ENCODE results near the gene PHLDB3.
A peak's percentile ranks its signal among the peaks of the same experiment; 100 is the strongest.
"Not testable (repeated sequence)": the region's sequence is repeated elsewhere in the genome, so short reads cannot be mapped to it uniquely, and the experiment has no call there.

PHLDB3 gene

DNA sequence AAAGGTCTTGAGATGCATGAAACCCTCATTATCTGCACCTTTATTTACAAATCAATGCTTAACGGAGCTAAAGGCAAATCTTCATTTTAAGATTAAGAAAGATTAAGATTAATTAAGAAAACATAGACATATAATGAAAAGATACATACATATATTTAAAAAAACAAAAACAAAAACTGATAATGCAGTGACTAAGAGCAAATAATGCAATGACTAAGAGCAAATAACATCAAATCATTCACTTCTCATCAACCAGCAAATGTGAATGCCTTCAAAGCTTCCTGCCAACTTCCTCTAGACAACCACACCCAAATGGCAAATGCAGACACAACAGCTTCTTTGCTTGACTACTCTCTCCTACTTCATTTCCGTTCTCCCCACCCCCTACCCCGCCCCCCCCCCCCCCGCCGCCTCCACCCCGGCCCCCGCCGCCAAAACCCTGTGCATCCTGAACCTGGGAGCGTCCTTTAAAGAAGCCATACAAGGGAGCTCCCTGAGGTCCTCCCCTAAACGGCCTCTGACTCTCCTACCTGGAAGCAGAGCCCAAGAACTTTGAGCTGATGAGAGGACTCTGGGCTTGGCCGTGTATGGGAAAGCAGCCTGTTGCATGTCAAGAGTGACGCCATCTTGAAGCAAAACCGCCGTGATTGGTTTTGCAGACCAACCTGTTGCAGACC is 65.4 kb downstream of the PHLDB3 start:
- peak; percentile 45 to 85 for DNase-seq

DNA sequence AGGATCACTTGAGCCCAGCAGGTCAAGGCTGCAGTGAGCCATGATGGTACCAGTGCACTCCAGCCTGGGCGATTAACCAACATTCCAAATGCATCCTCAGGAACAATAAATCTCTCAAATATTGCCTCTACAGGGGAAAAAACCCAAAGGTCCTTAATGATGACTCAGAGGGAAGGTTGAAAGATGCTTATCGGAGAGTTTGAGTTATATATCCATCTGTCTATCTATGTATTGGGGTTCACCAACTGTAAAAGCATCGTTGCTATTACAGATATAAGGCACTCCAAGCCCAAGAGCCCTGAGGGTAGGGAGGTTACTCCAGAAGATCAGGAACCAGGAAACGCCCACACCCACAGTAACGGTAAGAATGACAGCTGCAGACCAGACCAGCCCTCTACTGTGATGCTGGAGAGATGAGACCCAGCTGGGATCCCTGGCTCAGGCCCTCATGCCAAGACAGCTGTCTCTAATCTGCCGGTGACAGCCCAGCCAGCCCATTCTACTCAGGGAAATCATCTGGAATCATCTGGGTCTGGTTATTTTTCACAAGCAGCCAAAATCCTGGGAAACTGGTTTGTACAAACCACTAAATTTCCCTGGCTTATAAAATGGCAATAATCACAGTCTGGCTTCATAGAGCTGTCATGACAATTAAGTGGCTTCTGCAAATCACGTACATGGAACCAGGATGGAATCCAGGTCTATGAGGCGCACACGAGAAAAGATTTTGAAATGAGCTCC is 66.1 kb downstream of the PHLDB3 start:
- peak in 1 of 2 experiments; percentile 68 for DNase-seq

DNA sequence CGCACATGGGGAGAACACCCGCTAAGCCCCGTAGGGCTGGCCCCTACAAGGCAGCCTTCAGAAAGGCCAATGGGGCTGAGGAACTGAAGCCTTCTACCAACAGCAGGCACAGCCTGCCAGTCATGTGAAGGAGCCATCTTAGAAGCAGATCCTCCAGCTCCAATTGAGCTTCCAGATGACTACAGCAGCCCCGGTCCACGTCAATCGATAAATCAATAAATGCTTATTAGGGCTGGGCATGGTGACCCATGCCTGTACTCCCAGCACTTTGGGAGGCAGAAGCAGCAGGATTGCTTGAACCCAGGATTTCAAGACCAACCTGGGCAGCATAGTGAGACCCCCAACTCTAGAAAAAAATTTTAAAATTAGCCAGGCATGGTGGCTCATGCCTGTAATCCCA is 66.8 kb downstream of the PHLDB3 start:
- no peak for DNase-seq

DNA sequence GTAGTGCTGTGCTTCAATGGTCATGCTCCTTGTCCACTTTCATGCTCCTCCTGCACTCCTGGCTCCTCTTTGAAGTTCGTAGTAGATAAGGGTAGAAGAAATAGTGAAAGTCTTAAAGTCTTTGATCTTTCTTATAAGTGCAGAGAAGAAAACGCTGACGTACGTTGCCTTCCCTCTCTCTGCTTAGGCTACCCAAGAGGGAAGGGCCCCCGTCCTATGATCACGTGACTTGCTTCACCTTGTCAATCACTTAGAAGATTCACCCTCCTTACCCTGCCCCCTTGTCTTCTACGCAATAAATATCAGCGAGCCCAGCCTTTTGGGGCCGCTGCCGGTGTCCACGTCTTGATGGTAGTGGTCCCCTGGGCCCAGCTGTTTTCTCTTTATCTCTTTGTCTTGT is 67.3 kb downstream of the PHLDB3 start:
- not testable (repeated sequence) for DNase-seq

DNA sequence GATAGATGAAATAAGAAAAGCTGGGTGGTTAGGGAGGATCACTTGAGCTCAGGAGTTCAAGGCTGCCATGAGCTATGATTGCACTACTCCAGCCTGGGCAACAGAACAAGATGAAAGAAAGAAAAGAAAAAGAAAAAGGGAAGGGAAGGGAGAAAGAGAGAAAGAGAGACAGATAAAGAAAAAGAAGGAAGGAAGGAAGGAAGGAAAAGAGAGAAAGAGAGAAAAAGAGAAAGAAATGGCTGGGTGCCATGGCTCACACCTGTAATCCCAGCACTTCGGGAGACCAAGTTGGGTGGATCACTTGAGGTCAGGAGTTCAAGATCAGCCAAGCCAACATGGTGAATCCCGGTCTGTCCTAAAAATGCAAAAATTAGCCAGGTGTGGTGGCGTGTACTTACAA is 68.8 kb downstream of the PHLDB3 start:
- no peak for DNase-seq

DNA sequence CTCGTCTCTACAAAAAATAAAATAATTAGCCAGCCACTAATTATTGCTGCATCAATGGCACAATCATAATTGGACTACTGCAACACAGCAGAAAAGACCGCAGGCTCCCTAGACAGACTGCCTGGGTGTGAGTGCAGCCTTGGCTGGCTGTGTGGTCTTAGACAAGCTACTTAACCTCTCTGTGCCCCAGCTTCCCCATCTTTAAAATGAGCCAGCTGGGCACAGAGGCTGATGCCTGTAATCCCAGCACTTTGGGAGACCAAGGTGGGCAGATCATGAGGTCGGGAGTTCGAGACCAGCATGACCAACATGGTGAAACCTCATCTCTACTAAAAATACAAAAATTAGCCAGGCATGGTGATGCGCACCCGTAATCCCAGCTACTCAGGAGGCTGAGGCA is 70.9 kb downstream of the PHLDB3 start:
- no peak for DNase-seq

DNA sequence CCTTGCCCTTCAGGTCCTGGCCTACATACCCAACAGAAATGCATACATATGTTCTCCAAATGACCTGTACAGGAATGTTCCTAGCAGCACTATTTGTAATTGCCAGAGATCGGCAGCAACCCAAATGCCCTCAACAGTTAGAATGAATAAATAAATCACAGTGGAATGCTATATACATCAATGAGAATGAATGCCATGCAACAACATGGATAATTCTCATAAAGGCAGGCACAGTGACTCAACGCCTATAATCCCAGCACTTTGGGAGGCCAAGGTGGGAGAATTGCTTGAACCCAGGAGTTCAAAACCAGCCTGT is 71.2 kb downstream of the PHLDB3 start:
- DNase-seq = no peak

DNA sequence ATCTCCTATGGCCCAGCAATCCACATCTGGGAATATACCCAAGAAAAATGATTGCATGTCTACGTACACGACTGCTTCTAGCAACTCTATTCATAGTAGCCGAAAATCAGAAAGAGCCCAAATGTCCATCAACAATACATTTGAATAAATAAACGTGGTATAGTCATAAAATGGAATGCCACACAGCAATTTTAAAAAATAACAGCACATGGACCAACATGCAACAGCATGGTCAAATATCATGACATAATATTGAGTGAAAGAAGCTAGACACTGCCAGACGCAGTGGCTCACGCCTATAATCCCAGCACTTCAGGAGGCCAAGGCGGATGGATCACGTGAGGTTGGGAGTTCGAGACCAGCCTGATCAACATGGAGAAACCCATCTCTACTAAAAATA is 73.6 kb downstream of the PHLDB3 start:
- DNase-seq = no peak

DNA sequence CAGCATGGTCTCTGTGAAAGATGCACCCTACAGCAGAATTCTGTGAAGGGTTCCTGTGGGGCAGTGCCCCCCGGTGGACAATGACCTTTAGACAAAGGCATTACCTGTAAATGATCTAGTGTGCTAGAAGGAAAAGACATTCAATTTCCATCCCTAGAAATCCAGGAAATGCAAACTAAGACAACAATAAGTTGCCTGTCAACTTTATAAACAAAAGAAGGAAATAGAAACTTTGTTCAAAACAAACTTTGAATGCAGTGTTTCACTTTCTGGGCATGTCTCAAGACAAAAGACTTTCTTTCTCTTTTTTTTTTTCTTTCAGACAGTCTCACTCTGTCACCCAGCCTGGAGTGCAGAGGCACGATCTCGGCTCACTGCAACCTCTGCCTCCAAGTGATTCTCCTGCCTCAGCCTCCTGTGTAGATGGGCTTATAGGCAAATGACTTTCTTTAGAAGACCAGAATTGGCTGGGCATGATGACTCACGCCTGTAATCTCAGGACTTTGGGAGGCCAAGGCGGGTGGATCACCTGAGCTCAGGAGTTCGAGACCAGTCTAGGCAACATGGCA is 74.3 kb downstream of the PHLDB3 start:
- DNase-seq = no peak

DNA sequence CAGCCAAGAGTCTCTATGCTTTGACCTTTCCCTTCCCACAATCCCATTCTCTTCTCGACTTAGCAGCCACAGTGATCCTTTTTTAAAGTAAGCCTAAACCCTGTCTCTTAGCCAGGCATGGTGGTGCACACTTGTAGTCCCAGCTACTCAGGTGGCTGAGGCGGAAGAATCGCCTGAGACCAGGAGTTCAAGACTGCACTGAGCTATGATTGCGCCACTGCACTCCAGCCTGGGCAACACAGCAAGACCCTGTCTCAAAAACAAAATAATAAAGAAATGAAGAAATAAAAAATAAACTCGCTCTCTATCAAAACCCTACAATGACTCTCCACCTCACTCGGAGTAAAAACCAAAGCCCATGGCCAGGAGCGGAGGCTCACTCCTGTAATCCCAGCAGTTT is 75.2 kb downstream of the PHLDB3 start:
- no peak for DNase-seq

DNA sequence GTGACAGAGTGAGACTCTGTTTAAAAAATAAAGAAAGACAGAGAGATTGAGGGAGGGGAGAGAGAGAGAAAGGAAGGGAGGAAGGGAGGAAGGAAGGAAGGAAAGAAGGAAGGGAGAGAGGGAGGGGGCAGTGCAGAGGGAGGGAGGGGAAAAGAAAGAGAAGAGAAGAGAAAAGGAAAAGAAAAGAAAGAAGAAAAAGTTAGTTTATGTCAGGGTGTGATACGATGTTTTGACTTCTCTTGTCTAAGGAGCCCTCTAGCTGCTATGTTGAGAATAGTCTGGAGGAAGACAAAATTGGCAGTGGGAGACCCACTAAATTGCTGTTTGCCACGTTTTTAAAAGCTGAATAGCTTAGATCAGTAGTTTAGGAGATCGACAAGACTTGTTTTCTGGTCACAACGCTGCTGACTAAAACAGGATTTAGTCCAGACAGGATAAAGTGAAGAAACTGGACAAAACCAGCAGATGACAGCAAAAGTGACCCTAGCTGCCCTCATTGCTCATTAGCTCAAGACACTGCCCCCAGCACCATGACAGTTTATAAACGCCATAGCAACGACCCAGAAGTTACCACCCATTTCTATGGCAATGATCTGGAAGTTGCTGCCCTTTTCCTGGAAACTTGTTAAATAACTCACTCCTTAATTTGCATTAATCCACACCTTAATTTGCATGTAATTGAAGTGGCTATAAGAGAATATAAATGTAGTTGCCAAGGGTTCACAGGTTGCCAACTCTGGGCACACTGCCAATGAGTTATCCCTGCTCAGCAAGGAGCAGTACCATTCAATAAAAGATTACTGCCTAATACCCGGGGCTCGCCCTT is 78.8 kb downstream of the PHLDB3 start:
- DNase-seq = peak in 1 of 2 experiments; percentile 29

All from SW 1271 (cell line).